ENCODE data around the gene INHBE. TPM values are rescaled to one million over a fixed set of nuclear protein-coding genes. Genes with fewer than 3 reads are reported as not detected.

INHBE gene
- total and polyA plus RNA-seq, 2 of the 8 experiments (the other 6 are each of a cell fraction or from before 2014, with no cell fraction given), result 10.2 to 18.8 TPM

DNA sequence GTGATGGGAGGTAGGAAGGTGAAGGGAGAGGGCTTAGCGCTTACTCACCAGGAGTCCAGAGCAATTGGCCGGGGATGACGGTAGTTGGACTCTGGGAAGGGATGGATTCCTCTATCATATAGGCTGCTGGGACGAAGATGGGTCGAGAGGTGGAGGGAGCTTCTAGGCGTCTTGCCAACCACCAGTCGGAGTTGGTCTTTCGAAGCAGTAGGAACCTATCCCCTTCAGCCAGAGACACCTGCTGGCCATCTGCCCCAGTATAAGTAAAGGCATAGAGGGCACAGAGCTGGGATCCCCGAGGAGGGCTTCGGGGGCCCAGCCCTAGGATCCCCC lies 23.9 kb downstream of the INHBE start:
- Histone ChIP-seq H4K91ac (replicated peaks; ENCODE audit: insufficient read length, low read length) (no peak overlapping the region), H3K36me3 (ENCODE audit: control insufficient read depth in 2 of 4, insufficient read depth in 4 of 4, low read length in 3 of 4) (no peaks in the 10 kb centered on the region), H3K18ac (ENCODE audit: extremely low read depth, low read length) (no peak overlapping the region), H3K4me2 (ENCODE audit: insufficient read depth in 1 of 2, low read depth in 2 of 2, low read length in 2 of 2) (no peak overlapping the region), H3K9me3 (ENCODE audit: insufficient read depth in 2 of 2, low read depth in 1 of 2, low read length in 1 of 2) (no peaks in the 10 kb centered on the region), H3K27ac (ENCODE audit: low read depth, low read length) (no peak overlapping the region), H3K4ac (replicated peaks; ENCODE audit: insufficient read length, low read depth, low read length) (no peak overlapping the region), H3K23ac (ENCODE audit: insufficient read length) (no peak overlapping the region), H3K79me2 (ENCODE audit: control insufficient read depth in 1 of 2, insufficient read depth in 2 of 2, low read length in 2 of 2) (no peaks in the 10 kb centered on the region), H2BK15ac (ENCODE audit: low read length) (no peak overlapping the region), H3K27me3 (replicated peaks in 1 of 4; ENCODE audit: control insufficient read depth in 3 of 4, extremely low read depth in 1 of 4, insufficient read depth in 3 of 4, low read length in 3 of 4) (peaks cover 20 to 35% (median 33%) of the 10 kb centered on the region in 4 experiments), H4K20me1 (replicated peaks in 1 of 2; ENCODE audit: control insufficient read depth in 1 of 2, insufficient read depth in 2 of 2, low read length in 2 of 2) (peaks cover 0 to 1% of the 10 kb centered on the region in 2 experiments), H2BK20ac (ENCODE audit: low read length) (no peak overlapping the region), H2BK12ac (ENCODE audit: low read depth, low read length) (peak overlapping the region; percentile 4; the same call in 1 of the 2 replicates), H3K79me1 (ENCODE audit: low read depth, low read length) (no peaks in the 10 kb centered on the region), H3K56ac (replicated peaks; ENCODE audit: insufficient read length, low read depth, low read length) (no peak overlapping the region), H2AK5ac (ENCODE audit: low read depth, low read length) (no peak overlapping the region), H3K14ac (ENCODE audit: insufficient read length) (no peak overlapping the region), H3K4me3 (ENCODE audit: extremely low read depth in 1 of 4, insufficient read depth in 2 of 4, low read depth in 3 of 4, low read length in 4 of 4) (no peak overlapping the region), H2BK5ac (ENCODE audit: low read depth, low read length) (no peak overlapping the region), H2AFZ (ENCODE audit: low read length) (no peak overlapping the region), H3K4me1 (replicated peaks in 1 of 4; ENCODE audit: control insufficient read depth in 3 of 4, insufficient read depth in 4 of 4, low read length in 3 of 4) (peaks cover 0 to 25% (median 11%) of the 10 kb centered on the region in 4 experiments; a peak in 6 of 7 replicates), H4K5ac (ENCODE audit: insufficient read length, low read depth, low read length) (no peak overlapping the region), H3K23me2 (ENCODE audit: low read depth, low read length) (peaks cover 8% of the 10 kb centered on the region; the same call in 1 of the 2 replicates), H2BK120ac (replicated peaks; ENCODE audit: low read depth, low read length) (no peak overlapping the region), H3K9ac (replicated peaks in 1 of 4; ENCODE audit: extremely low read depth in 1 of 4, low read depth in 3 of 4, low read length in 3 of 4) (no peak overlapping the region), H4K8ac (ENCODE audit: extremely low read depth, insufficient read depth, low read length) (no peak overlapping the region)
- CTCF ChIA-PET (ENCODE audit: partially characterized antibody), result interaction anchor here (1.0 to 25.1 kb wide), 4 partner anchors 8 to 252 kb away, joined by 3 to 441 read pairs (median 4); partner anchors contain the start of genes GLI1 and INHBE
- DNase-seq (ENCODE audit: low read depth in 1 of 2, low spot score in 2 of 2) (no peak), FAIRE-seq (no peak)
- POLR2A ChIA-PET (ENCODE audit: partially characterized antibody), result no interaction called here
- TF ChIP-seq SIX5 (IDR thresholded peaks at IDR 0.05; ENCODE audit: low read depth, low read length) (no peak), POLR2AphosphoS5 (IDR thresholded peaks at IDR 0.05; ENCODE audit: low read depth, low read length) (no peak), GABPA (IDR thresholded peaks at IDR 0.05; ENCODE audit: borderline replicate concordance, insufficient read depth, low read length) (no peak), FOSL1 (IDR thresholded peaks at IDR 0.05; ENCODE audit: insufficient read depth, low read depth, low read length) (no peak), NRF1 (IDR thresholded peaks at IDR 0.05; ENCODE audit: low read depth, low read length) (no peak), JUN (IDR thresholded peaks at IDR 0.05; ENCODE audit: low read depth, low read length) (no peak)
- 87% methylated on average over 10 of the region's 10 CpGs; no CpG with 5 or more reads in 1 of the 2 experiments for WGBS, 2 experiments (ENCODE audit: extremely low coverage in 1 of 2, insufficient coverage in 1 of 2, insufficient read length in 1 of 2, insufficient replicate concordance in 2 of 2, low coverage in 1 of 2, low lambda C conversion rate in 2 of 2, missing lambda C conversion rate in 1 of 2)
